CD4-positive, alpha-beta T cell treated with Interleukin-2 at 100 ng/mL for 4 hours (primary cell): ENCODE measurements around the gene TSPAN9.

ENCODE experiments used
- DNase-seq: peaks from one replicate; pipeline ENCODE4 v3.0.0-alpha.2; 2020; ENCODE audit warnings: low spot score

TSPAN9 gene

DNA sequence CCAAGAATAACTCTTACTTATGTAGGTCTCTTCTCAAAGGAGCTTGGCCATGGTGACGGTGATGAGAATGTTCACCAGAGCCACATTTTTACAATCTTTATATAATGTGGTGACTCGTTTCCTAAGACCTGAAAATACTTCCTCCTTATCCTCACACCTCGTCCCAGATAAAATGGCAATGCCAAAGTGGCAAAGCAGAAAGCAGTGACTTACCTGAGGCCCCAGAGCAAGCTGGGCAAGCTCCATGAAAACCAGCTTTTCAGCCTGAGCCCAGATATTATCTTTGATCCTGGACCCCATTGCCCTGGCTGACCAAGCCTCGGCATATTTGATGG, 240.3 kb downstream of the TSPAN9 start:
- DNase-seq: no peak

DNA sequence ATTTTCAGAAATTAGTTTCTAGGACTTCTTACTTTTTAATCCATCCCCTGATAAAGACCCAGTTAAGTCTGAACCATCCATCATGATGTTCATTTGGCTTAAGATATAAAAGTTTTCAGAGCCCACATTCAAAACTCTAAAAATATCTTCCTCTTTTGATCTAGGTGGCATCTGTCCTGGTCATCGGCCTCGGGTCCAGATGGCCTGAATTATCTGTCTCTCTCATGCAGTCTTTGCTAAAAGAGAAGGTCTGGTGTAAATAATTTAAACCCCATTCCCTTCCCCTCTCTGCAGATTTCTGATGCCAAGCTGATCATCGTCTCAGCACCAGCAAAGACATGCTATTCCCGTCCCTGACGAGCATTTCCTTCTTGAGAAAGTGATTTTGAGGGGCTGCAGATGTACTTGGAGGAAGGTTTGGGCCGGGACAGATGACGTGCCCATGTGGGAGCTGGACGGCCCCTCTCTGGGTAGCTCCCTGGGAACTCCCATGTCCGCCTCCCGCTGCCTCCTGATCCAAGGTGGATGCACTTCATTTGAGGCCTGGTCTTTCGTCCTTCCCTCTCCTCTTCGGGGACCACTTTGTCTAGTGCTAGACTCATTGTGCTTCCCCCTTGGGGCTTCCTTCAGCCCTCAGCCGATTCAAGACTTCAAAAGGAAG, 240.8 kb downstream of the TSPAN9 start:
- DNase-seq: no peak

DNA sequence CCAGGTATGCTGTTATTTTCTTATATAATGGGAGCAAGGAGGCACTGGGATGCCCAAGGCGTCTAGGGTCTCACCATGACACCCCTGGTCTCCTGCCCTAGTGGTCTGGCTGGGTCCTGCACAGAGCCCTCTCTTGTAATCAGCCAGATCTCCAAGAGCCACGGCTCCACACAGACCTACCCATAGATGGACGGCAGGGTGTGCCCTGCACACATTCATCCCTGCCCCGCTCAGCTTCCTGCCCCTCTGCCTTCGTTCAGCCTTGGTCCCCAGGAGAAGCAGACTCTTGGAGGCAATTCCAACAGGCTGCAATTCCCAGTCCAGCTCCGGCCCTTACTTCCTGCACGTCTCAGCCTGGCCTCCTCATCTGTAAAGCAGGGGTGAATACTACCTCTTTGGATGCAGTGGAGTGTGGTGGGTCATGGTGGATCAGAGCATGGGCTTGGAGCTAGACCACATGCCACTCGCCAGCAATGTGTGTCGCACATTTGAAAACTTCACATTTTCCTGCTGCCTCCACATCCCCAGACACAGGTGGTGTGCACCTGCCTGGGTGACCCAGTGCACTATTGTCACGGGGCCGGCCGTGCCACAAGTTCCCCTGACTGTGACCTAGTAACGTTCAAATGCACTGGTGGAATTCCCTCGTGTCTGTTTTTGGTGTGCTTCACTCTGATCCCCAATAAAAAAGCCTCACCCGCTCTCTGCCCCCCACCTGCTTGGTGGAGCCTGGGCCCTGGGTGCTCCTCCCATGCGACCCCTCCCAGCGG, 242.7 kb downstream of the TSPAN9 start:
- no peak for DNase-seq

DNA sequence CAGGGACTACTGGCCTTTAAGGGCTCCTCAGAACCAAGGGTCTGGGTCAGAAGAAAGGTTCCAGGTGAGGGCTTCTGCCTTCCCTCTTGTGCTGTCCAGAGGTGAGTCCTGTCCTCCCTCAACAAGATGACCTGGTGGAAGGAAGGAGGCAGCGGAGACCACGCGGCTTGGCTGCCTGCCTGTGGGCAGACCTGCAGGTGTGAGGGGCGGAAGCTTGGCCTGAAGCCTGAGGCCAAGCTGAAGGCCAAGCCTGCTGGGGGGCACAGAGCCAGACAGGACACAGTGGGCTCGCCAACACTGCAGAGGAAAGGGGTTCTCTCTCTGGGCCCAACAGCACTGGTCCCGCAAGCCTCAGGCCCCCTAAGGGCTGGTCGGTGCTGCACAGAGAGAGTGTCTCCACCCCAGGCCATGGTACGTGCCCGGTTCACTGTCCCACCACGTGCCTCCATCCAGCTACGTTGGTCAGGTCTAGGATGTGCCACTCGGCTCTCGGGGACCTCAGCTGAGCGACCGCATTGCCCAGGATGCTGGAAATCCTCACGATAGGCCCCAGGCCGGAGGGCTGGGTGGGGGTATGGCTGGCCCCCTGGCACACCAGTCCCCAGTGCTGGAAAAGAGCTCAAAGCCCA, 243.8 kb downstream of the TSPAN9 start:
- no peak for DNase-seq

DNA sequence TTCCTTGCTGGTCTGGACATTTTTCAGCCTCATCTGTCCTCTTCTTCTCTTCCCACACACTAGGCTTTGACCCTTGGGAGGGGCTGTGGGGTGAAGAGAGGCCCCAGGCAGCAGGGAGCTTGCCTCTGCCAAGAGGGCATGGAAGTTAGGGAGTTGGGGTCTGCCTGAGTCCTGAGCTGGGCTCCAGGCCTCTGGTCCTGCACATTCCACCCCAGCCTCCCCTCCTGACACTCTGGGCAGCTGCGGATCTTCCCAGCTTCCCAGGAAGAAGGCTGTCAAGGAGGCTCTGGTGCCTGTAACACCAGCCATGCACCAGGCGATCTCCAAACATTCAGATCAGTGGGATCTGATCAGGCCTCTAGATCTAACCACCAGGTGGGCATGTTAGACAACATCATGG, 244.7 kb downstream of the TSPAN9 start:
- no peak for DNase-seq

DNA sequence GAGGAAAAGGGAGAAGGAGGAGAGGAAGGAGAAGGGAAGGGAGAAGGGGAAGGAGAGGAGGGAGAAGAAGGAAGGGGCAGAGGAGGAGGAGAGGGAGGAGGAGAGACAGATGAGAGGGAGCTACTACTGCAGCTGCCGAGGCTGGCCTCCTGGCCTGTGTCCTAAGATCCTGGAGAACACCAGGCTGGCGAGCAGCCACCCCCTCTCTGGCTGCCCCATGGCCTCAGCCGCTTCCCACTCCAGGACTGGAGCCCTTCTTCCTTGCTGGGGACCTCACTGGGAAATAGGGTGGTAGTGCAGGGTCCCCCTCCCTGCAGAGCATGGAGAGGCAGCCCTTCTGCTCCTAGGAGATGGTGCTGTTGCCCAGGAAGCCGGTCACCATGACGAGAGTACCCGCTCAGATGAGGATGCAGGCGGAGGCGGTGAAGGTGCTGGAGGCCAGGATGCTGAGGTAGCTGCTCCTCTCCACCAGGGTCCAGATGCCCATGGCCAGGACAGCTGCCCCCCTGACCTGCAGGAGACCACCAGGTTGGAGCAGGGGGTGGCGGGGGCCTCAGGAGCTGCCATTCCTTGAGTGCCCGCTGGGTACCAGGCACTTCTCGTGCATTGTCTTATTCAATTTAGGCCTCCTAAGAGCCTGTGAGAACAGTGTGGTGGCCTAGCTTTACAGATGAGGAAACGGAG, 246.0 kb downstream of the TSPAN9 start:
- DNase-seq: no peak

DNA sequence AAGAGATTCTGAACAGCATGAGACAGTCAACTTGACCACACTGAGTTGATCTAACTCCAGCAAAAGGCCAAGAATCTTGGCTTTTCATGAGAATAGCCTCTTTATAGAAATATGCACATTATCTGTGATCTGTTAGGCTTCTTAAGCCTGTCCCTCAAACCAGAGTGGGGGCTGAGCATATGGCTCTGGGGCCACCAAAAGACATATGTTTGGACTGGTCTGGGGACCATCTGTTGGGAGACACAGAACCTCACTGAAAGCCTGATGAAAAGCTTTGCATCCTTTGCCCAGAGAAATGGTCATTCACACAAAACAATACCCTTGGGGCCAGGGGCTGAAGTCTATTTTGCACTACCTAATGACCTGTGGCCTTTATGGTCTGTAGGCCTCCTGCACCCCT, 248.6 kb downstream of the TSPAN9 start:
- DNase-seq: no peak

DNA sequence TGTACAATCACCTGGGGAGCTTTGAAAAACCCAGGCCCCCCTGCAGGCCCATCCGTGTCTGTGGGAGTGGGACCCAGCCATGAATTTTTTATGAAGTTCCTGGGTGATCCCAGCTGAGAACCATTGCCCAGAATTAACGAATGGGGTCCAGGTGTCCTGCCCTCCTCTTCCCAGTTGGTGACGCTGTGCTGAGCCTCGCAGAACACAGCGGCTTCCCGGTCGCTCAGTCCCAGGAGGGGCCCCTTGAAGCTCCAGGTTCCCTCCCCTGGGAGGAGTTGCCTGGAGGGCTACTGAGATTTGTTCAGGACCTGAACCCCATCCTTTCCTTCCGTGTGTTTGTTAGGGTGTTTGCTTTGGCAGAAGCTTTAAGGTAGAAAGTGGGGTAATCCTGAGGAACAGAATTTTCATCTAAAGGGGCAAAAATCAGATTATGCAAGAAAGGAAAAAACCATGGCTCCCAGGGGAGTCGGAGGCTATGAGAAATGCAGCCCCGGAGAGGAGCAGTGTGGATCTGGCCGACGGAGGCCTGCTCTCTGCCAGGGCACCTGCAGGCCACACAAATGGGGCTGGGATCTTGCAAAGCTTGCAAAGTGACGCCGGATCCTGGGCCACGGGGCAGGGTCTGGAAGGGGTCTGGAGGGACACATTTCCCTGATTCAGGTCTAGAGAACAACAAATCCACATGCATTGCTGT, 249.1 kb downstream of the TSPAN9 start:
- DNase-seq: no peak

DNA sequence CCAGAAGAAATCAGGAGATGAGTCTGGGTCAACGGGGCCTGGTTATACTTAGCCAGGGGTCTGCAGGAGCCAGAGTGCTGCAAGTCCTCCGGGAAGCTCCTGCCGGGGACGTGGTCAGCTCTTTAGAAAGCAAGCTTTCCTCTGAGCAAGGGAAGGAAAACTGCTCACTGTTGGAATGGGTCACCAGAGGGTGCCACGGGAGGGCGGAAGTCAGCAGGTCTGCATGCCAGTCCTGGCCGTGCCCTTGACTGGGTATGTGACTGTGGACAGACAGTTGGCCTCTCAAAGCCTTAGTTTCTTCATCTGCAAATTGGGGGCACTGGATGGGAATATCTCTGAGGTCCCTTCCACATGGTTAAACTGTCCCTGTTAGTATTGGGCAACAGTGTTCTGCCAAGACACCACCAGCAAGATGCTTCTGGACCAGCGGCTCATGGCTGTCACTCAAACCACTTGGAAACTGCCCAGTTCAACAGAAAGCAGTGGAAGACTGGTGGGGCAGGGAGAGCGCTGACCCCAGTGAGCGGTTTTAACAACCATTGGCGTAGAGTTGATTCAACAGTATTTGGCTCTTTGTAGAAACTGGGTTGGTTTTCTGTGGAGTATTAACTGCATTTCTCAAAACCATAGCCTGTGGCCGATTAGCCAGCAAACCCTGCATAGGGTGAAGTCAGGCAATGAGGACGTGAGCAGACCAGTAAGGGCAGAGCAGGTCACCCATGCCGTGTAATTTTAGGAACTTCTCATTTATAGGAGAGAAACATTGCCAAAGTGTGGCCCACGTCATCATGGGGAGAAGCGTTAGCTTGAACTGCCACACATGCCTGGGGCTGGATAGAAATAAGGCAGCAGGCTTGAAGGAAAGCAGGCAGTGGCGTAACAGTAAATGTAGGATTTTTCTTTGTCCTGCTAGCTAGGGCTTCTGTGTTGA, 249.9 kb downstream of the TSPAN9 start:
- no peak for DNase-seq

DNA sequence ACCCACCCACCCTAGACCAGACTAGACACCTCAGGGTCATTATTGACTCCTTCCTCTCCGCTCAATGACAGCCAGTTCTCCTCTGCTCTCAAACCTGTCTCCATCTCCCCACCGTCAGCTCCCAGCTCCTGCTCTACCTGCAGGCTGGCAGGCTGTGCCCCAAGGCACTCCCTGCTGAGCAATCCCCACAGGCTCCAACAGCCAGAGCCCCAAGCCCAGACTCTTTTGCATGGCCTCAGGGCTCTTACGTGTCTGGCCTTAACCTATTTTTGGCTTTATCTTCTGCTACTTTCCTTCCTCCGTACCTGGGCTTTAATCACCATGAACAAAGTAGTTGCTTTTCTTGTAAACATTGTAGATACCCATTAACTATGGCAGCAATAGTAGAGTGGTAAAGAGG, 250.9 kb downstream of the TSPAN9 start:
- no peak for DNase-seq

DNA sequence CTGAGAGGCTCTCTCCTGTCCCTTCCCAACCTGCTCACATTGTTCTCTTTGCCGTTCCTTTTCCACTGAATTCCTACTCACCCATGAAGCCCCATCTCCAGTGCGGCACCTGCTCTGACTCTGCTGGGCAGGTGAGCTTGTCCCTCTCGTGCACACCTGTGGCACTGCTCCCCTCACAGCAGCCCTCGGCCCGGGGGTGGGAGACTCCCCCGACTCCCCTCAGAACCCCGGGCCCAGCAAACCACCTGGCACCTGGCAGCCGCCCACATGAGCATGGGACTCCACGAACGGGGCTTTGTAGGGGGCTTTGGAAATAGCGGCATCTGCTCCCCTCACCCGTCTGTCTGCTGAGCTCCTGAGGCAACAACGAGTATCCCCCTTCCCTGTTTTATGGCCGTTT, 251.4 kb downstream of the TSPAN9 start:
- DNase-seq: no peak

DNA sequence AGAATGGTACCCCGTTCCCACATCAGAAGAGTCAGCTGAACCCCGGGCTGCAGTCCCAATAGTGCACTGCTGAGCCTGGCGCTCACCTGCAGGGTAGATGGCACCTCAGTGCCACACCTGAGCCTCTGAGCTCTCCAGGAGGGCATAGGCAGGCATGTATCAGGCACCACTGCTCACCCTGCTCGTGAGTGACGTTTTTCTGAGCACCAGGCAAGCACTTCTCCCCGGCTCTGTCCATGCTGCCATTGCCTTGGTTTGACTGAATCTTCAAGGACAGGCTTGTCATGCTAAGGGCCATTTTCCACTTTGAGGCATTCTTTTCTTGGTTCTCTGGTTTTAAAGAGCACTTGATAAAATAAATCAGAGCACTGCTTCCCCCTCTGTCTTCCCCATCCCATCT, 252.2 kb downstream of the TSPAN9 start:
- no peak for DNase-seq

DNA sequence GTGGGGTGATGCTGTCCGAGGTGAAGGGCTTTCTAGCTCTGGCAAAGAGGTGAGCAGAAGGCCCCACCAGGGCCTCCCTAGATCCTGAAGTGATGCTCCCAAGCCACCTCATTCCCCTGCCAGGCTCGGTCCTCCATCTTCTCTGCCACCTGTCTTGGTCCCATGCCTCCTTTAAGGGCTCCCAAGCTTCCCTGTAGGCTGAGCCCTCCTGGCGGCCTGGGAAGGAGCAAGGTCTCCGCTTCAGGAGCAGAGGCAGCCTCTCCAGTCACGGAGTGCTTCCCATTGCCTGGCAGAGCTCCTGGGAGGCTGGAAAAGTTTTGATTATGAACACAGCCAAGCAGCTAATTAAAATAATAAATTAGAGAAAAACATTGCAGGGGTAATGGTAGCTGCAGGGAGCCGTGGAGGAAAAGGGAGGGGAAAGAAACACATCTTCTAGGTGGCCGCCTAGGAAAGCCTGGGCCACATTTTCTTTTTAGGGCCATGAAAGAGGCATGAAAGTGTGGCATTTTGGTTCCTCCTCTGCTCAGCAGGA, 253.9 kb downstream of the TSPAN9 start:
- no peak for DNase-seq

DNA sequence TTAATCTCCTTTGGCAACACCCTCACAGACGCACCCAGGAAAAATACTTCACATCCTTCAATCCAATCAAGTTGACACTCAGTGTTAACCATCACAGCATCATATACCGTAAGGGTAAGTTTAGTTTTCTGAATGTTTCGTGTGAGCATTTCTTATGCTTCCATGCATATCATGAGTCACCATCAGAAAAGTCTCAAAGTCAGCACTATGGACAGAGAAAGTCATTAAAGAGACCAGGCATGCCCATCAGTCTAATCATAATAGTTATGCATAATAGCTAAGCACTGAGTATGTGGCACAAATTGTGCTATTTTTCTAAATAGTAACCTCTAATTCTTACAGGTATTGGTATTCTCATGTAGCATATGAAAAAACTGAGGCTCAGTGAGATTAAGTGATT, 255.0 kb downstream of the TSPAN9 start:
- no peak for DNase-seq

DNA sequence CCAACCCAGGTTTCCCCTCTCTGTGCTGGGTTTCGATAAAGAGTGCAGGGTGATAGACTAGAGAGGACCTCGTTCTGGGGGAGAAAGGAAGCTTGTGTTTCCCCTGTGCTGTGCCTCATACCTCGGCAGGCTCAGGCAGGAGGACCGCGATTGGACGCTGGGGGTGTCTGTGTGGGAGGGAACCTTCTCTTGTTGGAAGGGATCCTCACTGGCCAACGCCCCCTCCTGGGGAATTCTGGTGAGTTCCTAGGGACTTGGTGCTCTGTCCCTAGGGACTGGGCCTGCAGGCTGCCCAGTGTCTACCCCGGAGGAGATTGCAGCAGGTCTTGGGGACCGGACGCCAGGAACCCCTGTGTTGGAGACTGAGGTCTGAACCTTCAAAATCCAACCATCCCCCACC, 256.4 kb downstream of the TSPAN9 start:
- DNase-seq: no peak

DNA sequence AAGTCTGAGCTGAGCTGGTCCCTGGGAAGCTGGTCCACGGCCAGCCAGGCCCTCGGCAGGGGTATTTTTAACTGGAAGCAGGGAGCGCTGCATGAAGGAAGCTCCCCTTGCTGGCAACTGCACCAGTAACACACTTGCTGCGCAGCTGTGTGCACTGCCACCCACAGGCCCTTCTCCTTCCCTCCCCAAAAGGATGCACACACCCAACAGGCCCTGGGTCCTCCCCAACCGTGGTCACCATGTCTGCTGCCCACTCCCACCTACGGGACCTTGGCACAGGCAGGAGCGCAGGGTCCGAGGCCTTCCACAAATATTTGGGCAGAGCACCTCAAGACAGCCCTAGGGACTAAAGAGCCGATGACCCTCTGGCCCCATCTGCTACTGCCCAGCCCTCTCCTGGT, 256.8 kb downstream of the TSPAN9 start:
- DNase-seq: no peak

DNA sequence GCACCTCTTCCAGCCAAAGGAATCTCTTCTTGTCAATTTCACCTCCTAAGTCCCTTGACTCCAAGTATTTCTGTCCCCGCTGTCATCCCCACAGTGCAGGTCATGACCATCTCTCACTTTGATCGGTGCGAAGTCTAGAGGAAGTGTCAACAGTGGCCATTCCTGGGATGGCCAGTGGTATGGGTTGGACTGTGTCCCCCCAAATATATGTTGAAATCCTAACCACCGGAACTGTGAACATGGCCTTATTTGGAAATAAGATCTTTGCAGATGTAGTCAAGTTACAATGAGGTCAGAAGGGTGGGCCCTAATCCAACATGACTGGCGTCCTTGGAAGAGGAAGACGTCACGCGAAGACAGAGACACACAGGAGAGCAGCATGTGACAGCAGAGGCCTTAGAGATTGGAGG, 257.9 kb downstream of the TSPAN9 start:
- DNase-seq: no peak
